Subcutaneous adipose tissue (tissue), 4 donors: ENCODE measurements around the gene CHCHD3. TPM values are rescaled to one million over a fixed set of nuclear protein-coding genes. Genes with fewer than 3 reads are reported as not detected.

ENCODE experiments used
- total RNA-seq, 4 donors: library from RNA; depleted of rRNA; stranded (reverse); fragments of >200 nt; gene quantifications; one replicate each; pipeline ENCODE4 v1.1.0, GENCODE V29; 2016
- TF ChIP-seq, protein P1 (sequence below): fragments of 450-650 bp; IDR thresholded peaks from one replicate; pipeline ENCODE4 v1.5.1; 2016; ENCODE audit warnings: low read depth, mild to moderate bottlenecking, control low read depth, antibody characterized with exemption, moderate library complexity

Gene CHCHD3
- total RNA-seq, result 10 to 100 TPM; 44.9 to 69.7 (median 55.8) TPM

GRCh38 chr7:133081599-133082389 lies at the start of gene CHCHD3:
TSS of gene CHCHD3 (minus strand) at chr7:133082090. CDS start at chr7:133081937, 153 bp downstream.
- TF ChIP-seq, protein P1, sequence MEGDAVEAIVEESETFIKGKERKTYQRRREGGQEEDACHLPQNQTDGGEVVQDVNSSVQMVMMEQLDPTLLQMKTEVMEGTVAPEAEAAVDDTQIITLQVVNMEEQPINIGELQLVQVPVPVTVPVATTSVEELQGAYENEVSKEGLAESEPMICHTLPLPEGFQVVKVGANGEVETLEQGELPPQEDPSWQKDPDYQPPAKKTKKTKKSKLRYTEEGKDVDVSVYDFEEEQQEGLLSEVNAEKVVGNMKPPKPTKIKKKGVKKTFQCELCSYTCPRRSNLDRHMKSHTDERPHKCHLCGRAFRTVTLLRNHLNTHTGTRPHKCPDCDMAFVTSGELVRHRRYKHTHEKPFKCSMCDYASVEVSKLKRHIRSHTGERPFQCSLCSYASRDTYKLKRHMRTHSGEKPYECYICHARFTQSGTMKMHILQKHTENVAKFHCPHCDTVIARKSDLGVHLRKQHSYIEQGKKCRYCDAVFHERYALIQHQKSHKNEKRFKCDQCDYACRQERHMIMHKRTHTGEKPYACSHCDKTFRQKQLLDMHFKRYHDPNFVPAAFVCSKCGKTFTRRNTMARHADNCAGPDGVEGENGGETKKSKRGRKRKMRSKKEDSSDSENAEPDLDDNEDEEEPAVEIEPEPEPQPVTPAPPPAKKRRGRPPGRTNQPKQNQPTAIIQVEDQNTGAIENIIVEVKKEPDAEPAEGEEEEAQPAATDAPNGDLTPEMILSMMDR, result no peak

DNA sequence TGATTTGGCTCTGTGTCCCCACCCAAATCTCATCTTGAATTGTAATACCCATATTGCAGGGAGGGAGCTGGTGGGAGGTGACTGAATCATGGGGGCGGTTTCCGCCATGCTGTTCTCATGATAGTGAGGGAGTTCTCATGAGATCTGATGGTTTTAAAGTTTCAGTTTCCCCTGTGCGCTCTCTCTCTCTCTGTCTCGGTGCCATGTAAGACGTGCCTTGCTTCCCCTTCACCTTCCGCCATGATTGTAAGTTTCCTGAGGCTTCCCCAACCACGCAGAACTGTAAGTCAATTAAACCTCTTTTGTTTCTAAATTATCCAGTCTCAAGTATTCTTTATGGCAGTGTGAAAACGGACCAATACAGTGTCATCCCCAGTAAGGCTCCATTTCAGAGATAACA lies 48.3 kb upstream of the CHCHD3 start:
- TF ChIP-seq, protein P1, result no peak

- TF ChIP-seq, protein P1, result no peak
Measured at GRCh38 chr7:133126422-133126821, 44.5 kb upstream of the CHCHD3 start.

DNA sequence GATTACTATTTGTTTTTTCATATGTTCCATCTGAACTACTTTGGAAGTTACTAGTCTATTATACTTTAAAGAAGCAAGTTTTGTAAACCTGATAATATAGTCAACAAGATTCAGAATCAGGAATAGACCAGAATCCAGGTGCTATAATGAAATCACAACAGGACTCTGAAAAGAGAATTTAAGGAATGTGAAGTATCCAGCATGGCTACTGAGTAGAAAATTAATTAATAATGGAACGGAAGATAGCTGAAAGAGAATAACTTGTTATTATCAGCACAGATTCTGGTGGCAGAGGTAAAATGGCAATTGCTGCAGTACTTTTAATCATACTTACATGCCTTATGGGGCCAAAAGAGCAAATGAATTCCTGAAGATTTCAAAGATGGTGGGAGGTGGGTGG lies 43.1 kb upstream of the CHCHD3 start:
- TF ChIP-seq, protein P1, result no peak

DNA sequence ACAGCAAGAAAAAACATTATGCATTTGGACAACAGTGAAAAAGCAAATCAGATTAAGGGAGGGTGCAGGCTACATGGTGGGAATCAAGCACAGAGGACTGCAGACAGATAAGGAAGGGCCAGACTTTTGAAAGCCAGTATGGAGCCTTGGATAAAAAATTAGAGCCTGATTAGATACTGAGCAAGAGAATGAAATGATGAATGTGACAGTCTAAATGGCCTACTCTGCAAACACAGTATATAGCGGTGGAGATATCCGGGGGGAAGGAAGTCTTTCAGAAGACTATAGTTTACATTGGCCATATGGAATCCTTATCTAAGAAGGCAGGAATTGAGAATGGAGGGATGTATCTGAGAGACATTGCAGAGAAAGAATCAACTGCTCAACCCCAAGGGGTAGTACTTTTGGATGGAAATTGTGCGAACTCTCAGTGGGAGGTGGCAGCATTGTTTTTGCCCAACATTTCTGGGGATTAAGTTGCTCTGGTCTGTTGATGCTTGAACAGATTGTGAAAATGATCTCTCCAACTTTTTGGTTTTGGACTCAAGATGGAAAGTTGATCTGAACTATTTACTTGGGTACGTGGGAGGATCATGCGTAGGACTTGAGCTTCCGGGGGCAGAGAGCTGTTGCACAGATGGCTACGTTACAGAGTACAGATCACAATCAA lies 39.4 kb upstream of the CHCHD3 start:
- TF ChIP-seq, protein P1, result no peak

GRCh38 chr7:133119067-133119466 lies 37.2 kb upstream of the CHCHD3 start:
- TF ChIP-seq, protein P1, result no peak

GRCh38 chr7:133118261-133118660 lies 36.4 kb upstream of the CHCHD3 start:
- TF ChIP-seq, protein P1, result no peak
